Measurements from ENCODE around the gene UNC13A.

DNA sequence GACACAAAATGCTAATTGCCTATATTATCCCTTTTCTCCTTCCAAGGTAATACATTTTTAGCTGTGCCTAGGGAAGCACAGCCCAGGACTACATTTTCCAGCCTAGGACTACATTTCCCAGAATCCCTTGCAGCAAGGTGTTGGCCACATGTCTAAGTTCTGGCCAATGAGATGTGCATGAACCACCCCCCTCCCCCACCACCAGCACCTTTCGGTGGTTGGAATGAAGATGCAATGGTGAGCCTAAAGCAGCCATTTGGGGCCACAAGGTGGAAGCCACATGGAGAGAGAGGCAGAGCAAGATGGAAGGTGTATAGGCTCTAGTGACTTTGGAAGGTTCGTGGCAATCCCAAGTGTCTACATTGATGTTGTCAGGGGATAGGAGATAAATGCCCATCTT lies 16.2 kb downstream of the UNC13A start:
- TF ChIP-seq, protein P1, sequence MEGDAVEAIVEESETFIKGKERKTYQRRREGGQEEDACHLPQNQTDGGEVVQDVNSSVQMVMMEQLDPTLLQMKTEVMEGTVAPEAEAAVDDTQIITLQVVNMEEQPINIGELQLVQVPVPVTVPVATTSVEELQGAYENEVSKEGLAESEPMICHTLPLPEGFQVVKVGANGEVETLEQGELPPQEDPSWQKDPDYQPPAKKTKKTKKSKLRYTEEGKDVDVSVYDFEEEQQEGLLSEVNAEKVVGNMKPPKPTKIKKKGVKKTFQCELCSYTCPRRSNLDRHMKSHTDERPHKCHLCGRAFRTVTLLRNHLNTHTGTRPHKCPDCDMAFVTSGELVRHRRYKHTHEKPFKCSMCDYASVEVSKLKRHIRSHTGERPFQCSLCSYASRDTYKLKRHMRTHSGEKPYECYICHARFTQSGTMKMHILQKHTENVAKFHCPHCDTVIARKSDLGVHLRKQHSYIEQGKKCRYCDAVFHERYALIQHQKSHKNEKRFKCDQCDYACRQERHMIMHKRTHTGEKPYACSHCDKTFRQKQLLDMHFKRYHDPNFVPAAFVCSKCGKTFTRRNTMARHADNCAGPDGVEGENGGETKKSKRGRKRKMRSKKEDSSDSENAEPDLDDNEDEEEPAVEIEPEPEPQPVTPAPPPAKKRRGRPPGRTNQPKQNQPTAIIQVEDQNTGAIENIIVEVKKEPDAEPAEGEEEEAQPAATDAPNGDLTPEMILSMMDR (IDR thresholded peaks at IDR 0.05) = no peak
- no peak for TF ChIP-seq POLR2AphosphoS5 (IDR thresholded peaks at IDR 0.05)

Data from upper lobe of left lung (tissue), 4 donors.